PC-3 (cell line): ENCODE measurements around the gene CHD9. TPM values are rescaled to one million over a fixed set of nuclear protein-coding genes. Genes with fewer than 3 reads are reported as not detected.

Source experiments
- ATAC-seq: fragments of 200-7000 bp; cut with Tn5 transposase; 2 replicates; pipeline ENCODE4 v1.9.1; 2020; ENCODE audit warnings: mild to moderate bottlenecking, moderate library complexity
- BruUV-seq: library from RNA; stranded (reverse); fragments of 400-500 nt; replicated peaks from 2 replicates; lab custom pipeline; 2021; lab: Mats Ljungman, UMichigan
- CTCF ChIA-PET: fragments of 300-600 bp; sonication (Branson Sonifier 250); formaldehyde crosslinking; loops from one replicate; lab custom pipeline; 2022; ENCODE audit warnings: antibody characterized with exemption; lab: Charles Lee
- POLR2A ChIA-PET: fragments of 300-600 bp; sonication (Branson Sonifier 250); formaldehyde crosslinking; loops from one replicate; lab custom pipeline; 2022; ENCODE audit warnings: antibody characterized with exemption; ENCODE audit not compliant: unreplicated experiment; lab: Charles Lee
- DNase-seq: peaks from one replicate; pipeline ENCODE4 v3.0.0-alpha.2; 2015
- H2AFZ ChIP-seq: fragments of 300-600 bp; sonication (generic); 2 replicates; pipeline ENCODE4 v1.6.0; 2016; ENCODE audit warnings: antibody characterized with exemption, low read length
- H3F3A ChIP-seq: fragments of 300-600 bp; sonication (generic); one replicate; pipeline ENCODE4 v1.6.0; 2017; ENCODE audit warnings: antibody characterized with exemption, low read length, control low read depth, mild to moderate bottlenecking; ENCODE audit not compliant: unreplicated experiment
- H3K27ac ChIP-seq: fragments of 300-600 bp; sonication (generic); 2 replicates; pipeline ENCODE4 v1.5.1; 2016; ENCODE audit warnings: mild to moderate bottlenecking, low read length
- H3K27me3 ChIP-seq: fragments of 300-600 bp; sonication (generic); 2 replicates; pipeline ENCODE4 v1.6.1; 2016; ENCODE audit warnings: low read length, mixed read lengths
- H3K36me3 ChIP-seq: fragments of 300-600 bp; sonication (generic); 2 replicates; pipeline ENCODE4 v1.6.1; 2016; ENCODE audit warnings: low read depth, mixed run types, low read length, mixed read lengths
- H3K4me1 ChIP-seq: fragments of 300-600 bp; sonication (generic); 2 replicates; pipeline ENCODE4 v1.5.1; 2016; ENCODE audit warnings: low read length; ENCODE audit not compliant: insufficient read depth
- H3K4me2 ChIP-seq: fragments of 300-600 bp; sonication (generic); 2 replicates; pipeline ENCODE4 v1.6.0; 2016; ENCODE audit warnings: low read length
- H3K4me3 ChIP-seq: fragments of 300-600 bp; sonication (generic); 2 replicates; pipeline ENCODE4 v1.5.1; 2016; ENCODE audit warnings: mild to moderate bottlenecking, low read length, mixed read lengths
- H3K79me2 ChIP-seq: fragments of 300-600 bp; sonication (generic); 2 replicates; pipeline ENCODE4 v1.6.1; 2017; ENCODE audit warnings: low read length, mixed read lengths
- H3K9ac ChIP-seq: fragments of 300-600 bp; sonication (generic); 2 replicates; pipeline ENCODE4 v1.6.0; 2016; ENCODE audit warnings: mild to moderate bottlenecking, low read length
- H3K9me2 ChIP-seq: fragments of 300-600 bp; sonication (generic); replicated peaks from 2 replicates; pipeline ENCODE4 v1.6.1; 2016; ENCODE audit warnings: mixed run types, low read length, mixed read lengths
- H3K9me3 ChIP-seq: fragments of 300-600 bp; sonication (generic); 2 replicates; pipeline ENCODE4 v1.6.1; 2016; ENCODE audit warnings: low read length, mixed read lengths
- H4K20me1 ChIP-seq: fragments of 300-600 bp; sonication (generic); 2 replicates; pipeline ENCODE4 v1.6.1; 2016; ENCODE audit warnings: low read length, mixed read lengths
- EZH2 ChIP-seq: fragments of 300-600 bp; sonication (generic); IDR thresholded peaks from one replicate; pipeline ENCODE4 v1.6.1; 2017; ENCODE audit warnings: antibody characterized with exemption, mild to moderate bottlenecking, low read length; ENCODE audit not compliant: unreplicated experiment
- EZH2phosphoT487 ChIP-seq: fragments of 300-600 bp; sonication (generic); IDR thresholded peaks from 2 replicates; pipeline ENCODE4 v1.6.1; 2018; ENCODE audit warnings: mild to moderate bottlenecking, antibody characterized with exemption, low read length, borderline replicate concordance
- intact Hi-C: fragments of 100-400 bp; cut with micrococcal nuclease; formaldehyde crosslinking; loops from 2 replicates; pipeline ENCODE4 v1.9.0; 2023
- total RNA-seq: library from RNA; depleted of rRNA; stranded (reverse); fragments of >200 nt; gene quantifications from 2 replicates; pipeline ENCODE4 v1.2.3, GENCODE V29; 2014
- TF ChIP-seq, protein P1 (sequence below): fragments of 300-600 bp; sonication (generic); conservative IDR thresholded peaks from 2 replicates; pipeline ENCODE4 v1.5.1; 2017; ENCODE audit warnings: antibody characterized with exemption, low read depth, mild to moderate bottlenecking, low read length

Gene CHD9
- total RNA-seq, 1 experiment from 2014 or later: 13.3 TPM

- H3K79me2 ChIP-seq: no peaks in the 10 kb centered on the region
- H3K9ac ChIP-seq: no peak overlapping the region
- CTCF ChIA-PET: interaction anchor here (0.6 kb wide), 1 partner anchor 196 kb away, joined by 8 read pairs; no protein-coding TSS in a partner anchor
- intact Hi-C loops: no loop called here
- POLR2A ChIA-PET: no interaction called here
- no peak overlapping the region for H3K4me2 ChIP-seq
- no peaks in the 10 kb centered on the region for H3K36me3 ChIP-seq
- H4K20me1 ChIP-seq: no peaks in the 10 kb centered on the region
- ATAC-seq (no peak), DNase-seq (no peak)
- no peaks in the 10 kb centered on the region for H3K4me1 ChIP-seq
- no peak overlapping the region for H3K4me3 ChIP-seq
- H3K9me2 ChIP-seq: no peaks in the 10 kb centered on the region
- H3K9me3 ChIP-seq: no peaks in the 10 kb centered on the region
- no peak overlapping the region for H2AFZ ChIP-seq
- no TSS peak for BruUV-seq
- no peaks in the 10 kb centered on the region for H3K27me3 ChIP-seq
- TF ChIP-seq EZH2 (no peak), EZH2phosphoT487 (no peak)
- TF ChIP-seq, protein P1, sequence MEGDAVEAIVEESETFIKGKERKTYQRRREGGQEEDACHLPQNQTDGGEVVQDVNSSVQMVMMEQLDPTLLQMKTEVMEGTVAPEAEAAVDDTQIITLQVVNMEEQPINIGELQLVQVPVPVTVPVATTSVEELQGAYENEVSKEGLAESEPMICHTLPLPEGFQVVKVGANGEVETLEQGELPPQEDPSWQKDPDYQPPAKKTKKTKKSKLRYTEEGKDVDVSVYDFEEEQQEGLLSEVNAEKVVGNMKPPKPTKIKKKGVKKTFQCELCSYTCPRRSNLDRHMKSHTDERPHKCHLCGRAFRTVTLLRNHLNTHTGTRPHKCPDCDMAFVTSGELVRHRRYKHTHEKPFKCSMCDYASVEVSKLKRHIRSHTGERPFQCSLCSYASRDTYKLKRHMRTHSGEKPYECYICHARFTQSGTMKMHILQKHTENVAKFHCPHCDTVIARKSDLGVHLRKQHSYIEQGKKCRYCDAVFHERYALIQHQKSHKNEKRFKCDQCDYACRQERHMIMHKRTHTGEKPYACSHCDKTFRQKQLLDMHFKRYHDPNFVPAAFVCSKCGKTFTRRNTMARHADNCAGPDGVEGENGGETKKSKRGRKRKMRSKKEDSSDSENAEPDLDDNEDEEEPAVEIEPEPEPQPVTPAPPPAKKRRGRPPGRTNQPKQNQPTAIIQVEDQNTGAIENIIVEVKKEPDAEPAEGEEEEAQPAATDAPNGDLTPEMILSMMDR: 0 out of 2 replicates have a peak, but pooled peaks have one; percentile 8
- no peaks in the 10 kb centered on the region for H3F3A ChIP-seq
- no peak overlapping the region for H3K27ac ChIP-seq
Observed at GRCh38 chr16:53356478-53357207, 301.9 kb downstream of the CHD9 start.

- intact Hi-C loops: no loop called here
- Histone ChIP-seq H3K4me1 (no peaks in the 10 kb centered on the region), H3K4me3 (no peak overlapping the region), H3K79me2 (no peaks in the 10 kb centered on the region), H3F3A (no peaks in the 10 kb centered on the region), H3K27ac (no peak overlapping the region), H3K9me2 (no peaks in the 10 kb centered on the region), H3K27me3 (no peaks in the 10 kb centered on the region), H3K36me3 (no peaks in the 10 kb centered on the region), H3K9ac (no peak overlapping the region), H3K4me2 (no peak overlapping the region), H4K20me1 (no peaks in the 10 kb centered on the region), H3K9me3 (no peaks in the 10 kb centered on the region), H2AFZ (no peak overlapping the region)
- no peak for TF ChIP-seq EZH2
- DNase-seq: no peak
- ATAC-seq: no peak
- ChIA-PET CTCF (no interaction called here), POLR2A (no interaction called here)
- BruUV-seq: no TSS peak
Observed at GRCh38 chr16:53357208-53357586, 302.4 kb downstream of the CHD9 start.

DNA sequence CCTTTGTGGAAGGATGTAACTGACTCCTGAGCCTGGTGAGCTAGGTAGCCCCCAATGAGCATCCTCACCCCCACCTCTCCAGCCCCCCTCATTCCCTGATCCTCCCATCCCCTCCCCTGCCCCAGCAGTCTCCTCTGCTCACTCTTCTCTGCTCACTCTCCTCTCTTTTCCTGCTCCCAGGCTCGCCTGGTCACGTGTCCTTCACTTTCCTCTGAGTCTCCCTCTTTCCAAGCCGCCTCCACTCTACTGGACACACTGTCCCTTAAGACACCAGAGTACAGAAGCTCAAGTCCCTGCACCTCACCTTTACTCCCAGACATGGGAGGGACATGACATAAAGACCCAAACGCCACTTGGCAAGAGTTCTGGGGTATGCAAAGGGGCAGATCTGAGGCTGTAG is 303.2 kb downstream of the CHD9 start:
- CTCF ChIA-PET: no interaction called here
- TF ChIP-seq EZH2: no peak
- no peak for TF ChIP-seq EZH2phosphoT487
- TF ChIP-seq, protein P1: no peak
- DNase-seq (no peak), ATAC-seq (no peak)
- H3K27ac ChIP-seq: no peak overlapping the region
- no peaks in the 10 kb centered on the region for H3K9me3 ChIP-seq
- no peak overlapping the region for H3K4me2 ChIP-seq
- POLR2A ChIA-PET: no interaction called here
- H3K4me3 ChIP-seq: no peak overlapping the region
- no TSS peak for BruUV-seq
- H3K4me1 ChIP-seq: no peaks in the 10 kb centered on the region
- no peaks in the 10 kb centered on the region for H4K20me1 ChIP-seq
- H3K9ac ChIP-seq: no peak overlapping the region
- no peaks in the 10 kb centered on the region for H3F3A ChIP-seq
- H3K79me2 ChIP-seq: no peaks in the 10 kb centered on the region
- H3K27me3 ChIP-seq: no peaks in the 10 kb centered on the region
- no peak overlapping the region for H2AFZ ChIP-seq
- no peaks in the 10 kb centered on the region for H3K9me2 ChIP-seq
- H3K36me3 ChIP-seq: no peaks in the 10 kb centered on the region
- intact Hi-C loops: no loop called here
